H1 (cell line): ENCODE data around the gene RGS6. TPM values are rescaled to one million over a fixed set of nuclear protein-coding genes. Genes with fewer than 3 reads are reported as not detected.

Experiments
- CTCF ChIA-PET: fragments of 300-600 bp; sonication (Branson Sonifier 250); formaldehyde crosslinking; loops from one replicate; lab custom pipeline; 2021; ENCODE audit not compliant: partially characterized antibody; lab: Charles Lee
- POLR2A ChIA-PET: fragments of 300-600 bp; sonication (Branson Sonifier 250); formaldehyde crosslinking; loops from one replicate; lab custom pipeline; 2021; ENCODE audit warnings: inconsistent platforms; ENCODE audit not compliant: partially characterized antibody; lab: Charles Lee
- DNase-seq, 2 experiments: peaks; one replicate each; pipeline versions ENCODE4 v3.0.0 to v3.0.0-alpha.2; 2010 to 2022; ENCODE audit warnings: low spot score in 2 of 2, low read depth in 1 of 2, mixed read lengths in 1 of 2
- FAIRE-seq: peaks from 2 replicates; lab custom pipeline; 2011; peaks lifted over from hg19 to GRCh38; lab: Jason Lieb, UNC
- H2AFZ ChIP-seq: 2 replicates; pipeline ENCODE4 v1.8.1; 2012; ENCODE audit warnings: low read length, inconsistent platforms
- H2AK5ac ChIP-seq: 2 replicates; pipeline ENCODE4 v1.6.1; 2013; ENCODE audit warnings: low read depth, low read length
- H2BK120ac ChIP-seq: replicated peaks from 2 replicates; pipeline ENCODE3; 2013; ENCODE audit warnings: low read depth, low read length, inconsistent platforms
- H2BK12ac ChIP-seq: 2 replicates; pipeline ENCODE4 v1.6.1; 2013; ENCODE audit warnings: low read depth, low read length
- H2BK15ac ChIP-seq: 2 replicates; pipeline ENCODE4 v1.6.1; 2013; ENCODE audit warnings: low read length
- H2BK20ac ChIP-seq: 2 replicates; pipeline ENCODE4 v1.6.1; 2013; ENCODE audit warnings: low read length
- H2BK5ac ChIP-seq: 2 replicates; pipeline ENCODE4 v1.6.1; 2013; ENCODE audit warnings: low read depth, low read length
- H3K14ac ChIP-seq: 2 replicates; pipeline ENCODE4 v1.6.1; 2013; ENCODE audit warnings: inconsistent platforms; ENCODE audit not compliant: insufficient read length
- H3K18ac ChIP-seq: 2 replicates; pipeline ENCODE4 v1.6.1; 2013; ENCODE audit warnings: low read length; ENCODE audit errors: extremely low read depth
- H3K23ac ChIP-seq: 2 replicates; pipeline ENCODE4 v1.6.1; 2013; ENCODE audit warnings: inconsistent platforms; ENCODE audit not compliant: insufficient read length
- H3K23me2 ChIP-seq: 2 replicates; pipeline ENCODE4 v1.6.1; 2013; ENCODE audit warnings: low read depth, low read length
- H3K27ac ChIP-seq: 2 replicates; pipeline ENCODE4 v1.6.1; 2011; ENCODE audit warnings: low read depth, low read length, inconsistent platforms
- H3K27me3 ChIP-seq, 4 experiments: replicated peaks in 1 of 4; 1 replicate in 1 of 4; 2 replicates in 3 of 4; pipeline versions ENCODE4 v1.6.1 to v1.8.1; 2011 to 2013; ENCODE audit warnings: low read length in 3 of 4, mild to moderate bottlenecking in 3 of 4, inconsistent platforms in 2 of 4, mixed read lengths in 2 of 4, moderate library complexity in 1 of 4; ENCODE audit not compliant: control insufficient read depth in 3 of 4, insufficient read depth in 3 of 4; ENCODE audit errors: extremely low read depth in 1 of 4
- H3K36me3 ChIP-seq, 4 experiments: 2 replicates each; pipeline versions ENCODE4 v1.6.1 to v1.8.1; 2011 to 2013; ENCODE audit warnings: mild to moderate bottlenecking in 4 of 4, low read length in 3 of 4, moderate library complexity in 2 of 4, control low read depth in 1 of 4, inconsistent platforms in 1 of 4; ENCODE audit not compliant: insufficient read depth in 4 of 4, control insufficient read depth in 2 of 4
- H3K4ac ChIP-seq: replicated peaks from 2 replicates; pipeline ENCODE3; 2013; ENCODE audit warnings: low read length, low read depth, mixed read lengths, inconsistent platforms; ENCODE audit not compliant: insufficient read length
- H3K4me1 ChIP-seq, 4 experiments: replicated peaks in 1 of 4; 1 replicate in 1 of 4; 2 replicates in 3 of 4; pipeline versions ENCODE4 v1.6.1 to v1.8.1; 2011 to 2013; ENCODE audit warnings: low read length in 3 of 4, inconsistent platforms in 2 of 4, mixed read lengths in 1 of 4; ENCODE audit not compliant: insufficient read depth in 4 of 4, control insufficient read depth in 3 of 4
- H3K4me2 ChIP-seq, 2 experiments: 2 replicates each; pipeline versions ENCODE4 v1.6.1 to v1.8.1; 2011 to 2013; ENCODE audit warnings: low read depth in 2 of 2, low read length in 2 of 2, control low read depth in 1 of 2, inconsistent platforms in 1 of 2, mild to moderate bottlenecking in 1 of 2; ENCODE audit not compliant: insufficient read depth in 1 of 2
- H3K4me3 ChIP-seq, 4 experiments: fragments of 200-600, 300-600 bp in 1 of 4; sonication (generic), shearing (Covaris generic), sonication (Bioruptor Twin) in 1 of 4; 2 replicates each; pipeline versions ENCODE4 v1.5.1 to v1.8.1; 2011 to 2016; ENCODE audit warnings: low read length in 4 of 4, low read depth in 3 of 4, control low read depth in 2 of 4, inconsistent platforms in 2 of 4, mild to moderate bottlenecking in 2 of 4, mixed read lengths in 1 of 4, moderate library complexity in 1 of 4; ENCODE audit not compliant: insufficient read depth in 2 of 4; ENCODE audit errors: extremely low read depth in 1 of 4
- H3K56ac ChIP-seq: replicated peaks from 2 replicates; pipeline ENCODE3; 2013; ENCODE audit warnings: low read depth, mild to moderate bottlenecking, mixed read lengths, low read length, inconsistent platforms; ENCODE audit not compliant: insufficient read length
- H3K79me1 ChIP-seq: 2 replicates; pipeline ENCODE4 v1.6.1; 2013; ENCODE audit warnings: low read depth, low read length, control low read depth
- H3K79me2 ChIP-seq, 2 experiments: 2 replicates each; pipeline versions ENCODE4 v1.6.1 to v1.8.1; 2012 to 2013; ENCODE audit warnings: low read length in 2 of 2, mild to moderate bottlenecking in 2 of 2, inconsistent platforms in 1 of 2; ENCODE audit not compliant: insufficient read depth in 2 of 2, control insufficient read depth in 1 of 2
- H3K9ac ChIP-seq, 4 experiments: replicated peaks in 1 of 4; 1 replicate in 1 of 4; 2 replicates in 3 of 4; pipeline versions ENCODE4 v1.6.1 to v1.8.1; 2011 to 2013; ENCODE audit warnings: low read depth in 3 of 4, low read length in 3 of 4, control low read depth in 2 of 4, mild to moderate bottlenecking in 2 of 4, moderate library complexity in 2 of 4, inconsistent platforms in 1 of 4; ENCODE audit errors: extremely low read depth in 1 of 4
- H3K9me3 ChIP-seq, 2 experiments: 2 replicates each; pipeline versions ENCODE4 v1.6.1 to v1.8.1; 2012 to 2013; ENCODE audit warnings: mild to moderate bottlenecking in 2 of 2, moderate library complexity in 2 of 2, control low read depth in 1 of 2, inconsistent platforms in 1 of 2, low read depth in 1 of 2, low read length in 1 of 2, mixed read lengths in 1 of 2; ENCODE audit not compliant: insufficient read depth in 2 of 2
- H4K20me1 ChIP-seq, 2 experiments: replicated peaks in 1 of 2; 2 replicates each; pipeline versions ENCODE3 to v1.8.1; 2011 to 2013; ENCODE audit warnings: inconsistent platforms in 2 of 2, low read length in 2 of 2, mild to moderate bottlenecking in 1 of 2; ENCODE audit not compliant: insufficient read depth in 2 of 2, control insufficient read depth in 1 of 2
- H4K5ac ChIP-seq: 2 replicates; pipeline ENCODE4 v1.6.1; 2013; ENCODE audit warnings: low read length, low read depth, mixed read lengths, inconsistent platforms; ENCODE audit not compliant: insufficient read length
- H4K8ac ChIP-seq: 2 replicates; pipeline ENCODE4 v1.8.0; 2013; ENCODE audit warnings: mild to moderate bottlenecking, moderate library complexity, low read length, inconsistent platforms; ENCODE audit not compliant: insufficient read depth; ENCODE audit errors: extremely low read depth
- H4K91ac ChIP-seq: replicated peaks from 2 replicates; pipeline ENCODE3; 2013; ENCODE audit warnings: low read length, mixed read lengths, inconsistent platforms; ENCODE audit not compliant: insufficient read length
- CBX5 ChIP-seq: fragments of 300-800, 300-1000 bp; sonication (generic); IDR thresholded peaks from 2 replicates; pipeline ENCODE4 v1.7.1; 2016; ENCODE audit warnings: antibody characterized with exemption, low read length, low read depth
- CTCF ChIP-seq, 3 experiments: IDR thresholded peaks; 1 replicate in 2 of 3; 2 replicates in 1 of 3; pipeline versions ENCODE4 v1.5.1 to v1.6.1; 2011; ENCODE audit warnings: low read length in 3 of 3, mild to moderate bottlenecking in 3 of 3, inconsistent platforms in 2 of 3, low read depth in 1 of 3, moderate library complexity in 1 of 3; ENCODE audit not compliant: insufficient read depth in 1 of 3; ENCODE audit errors: control extremely low read depth in 1 of 3
- FOSL1 ChIP-seq: IDR thresholded peaks from 2 replicates; pipeline ENCODE4 v1.6.1; 2011; ENCODE audit warnings: mild to moderate bottlenecking, low read depth, low read length, moderate library complexity; ENCODE audit not compliant: insufficient read depth
- JUND ChIP-seq: IDR thresholded peaks from 2 replicates; pipeline ENCODE4 v1.6.1; 2011; ENCODE audit warnings: mild to moderate bottlenecking, improper control_type of control experiment, low read length
- SP4 ChIP-seq: IDR thresholded peaks from 2 replicates; pipeline ENCODE4 v1.6.1; 2012; ENCODE audit warnings: low read length, inconsistent platforms
- TAF1 ChIP-seq: IDR thresholded peaks from 2 replicates; pipeline ENCODE4 v1.6.1; 2011; ENCODE audit warnings: mild to moderate bottlenecking, low read depth, low read length
- WGBS, 2 experiments: shearing (Covaris generic) in 1 of 2; methylation state at CpG; one replicate each; pipeline versions ENCODE4 v1.1.6 to v1.1.7; 2013 to 2015; ENCODE audit warnings: low lambda C conversion rate in 2 of 2, mixed read lengths in 2 of 2, inconsistent platforms in 1 of 2, low coverage in 1 of 2, missing lambda C conversion rate in 1 of 2; ENCODE audit not compliant: insufficient replicate concordance in 2 of 2, insufficient coverage in 1 of 2, insufficient read length in 1 of 2; ENCODE audit errors: extremely low coverage in 1 of 2, missing lambda C conversion rate in 1 of 2; 5-methylcytosine and 5-hydroxymethylcytosine counted together
- polyA plus RNA-seq, 7 experiments: library from polyadenylated mRNA; depleted of rRNA in 3 of 7; stranded (reverse) in 5 of 7; unstranded in 2 of 7; fragments of >200 nt in 5 of 7; fragments of 200-250 nt in 2 of 7; gene quantifications; 1 replicate in 5 of 7; 2 replicates in 1 of 7; 4 replicates in 1 of 7; pipeline versions ENCODE4 v1.2.1 to v1.2.3, GENCODE V29; 2011 to 2013; ENCODE audit warnings: missing spikeins in 2 of 7, mixed read lengths in 2 of 7
- total RNA-seq: library from RNA; stranded (reverse); fragmentation: NEBNext Ultra II Directional; extraction: Animal tissue kit (Norgen Biotek cat#: 25700); gene quantifications from 2 replicates; pipeline ENCODE4 v1.2.1, GENCODE V29; 2021
- TF ChIP-seq, protein P1 (sequence below): IDR thresholded peaks from 2 replicates; pipeline ENCODE4 v1.6.1; 2012; ENCODE audit warnings: inconsistent platforms

RGS6 gene
- total and polyA plus RNA-seq, 2 of the 8 experiments (the other 6 are each of a cell fraction or from before 2014, with no cell fraction given) = 0.26 to 1.1 TPM

DNA sequence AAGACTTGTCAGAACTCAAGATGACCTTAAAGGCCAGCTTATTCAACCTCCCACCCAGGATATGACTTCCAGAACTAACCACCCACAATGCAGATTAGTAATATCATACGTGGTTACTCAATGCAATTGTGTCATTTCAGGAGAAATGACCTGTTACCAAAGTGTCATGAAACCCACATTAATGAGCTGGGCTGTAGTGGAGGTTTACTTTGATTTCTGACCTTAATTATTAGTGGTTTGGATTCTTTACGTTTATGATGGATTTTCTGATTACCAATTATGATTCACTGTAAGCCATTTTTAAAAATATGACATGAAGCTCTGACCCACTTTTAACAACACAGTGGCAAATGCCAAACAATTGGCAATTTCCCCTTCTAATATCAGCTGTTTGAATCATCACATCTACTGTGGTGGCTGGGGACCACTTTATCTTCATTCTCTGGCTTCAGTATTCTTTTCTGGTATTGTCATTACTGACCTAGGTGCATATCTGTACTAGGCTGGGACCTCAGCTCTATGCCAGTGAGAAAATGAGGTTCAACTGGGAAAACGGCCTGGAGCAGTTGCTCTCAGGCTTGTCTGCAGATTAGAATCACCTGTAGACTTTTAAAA, 223.3 kb downstream of the RGS6 start:
- Histone ChIP-seq H3K4me1 (peaks cover 0 to 3% (median 0%) of the 10 kb centered on the region in 4 experiments; a peak in 1 of 7 replicates), H3K4me2 (no peak overlapping the region), H3K18ac (no peak overlapping the region), H3K56ac (no peak overlapping the region), H2BK120ac (no peak overlapping the region), H2BK15ac (no peak overlapping the region), H2BK20ac (no peak overlapping the region), H4K8ac (no peak overlapping the region), H3K27ac (no peak overlapping the region), H3K36me3 (no peaks in the 10 kb centered on the region), H3K23me2 (no peaks in the 10 kb centered on the region), H3K23ac (no peak overlapping the region), H3K9me3 (peaks cover 3 to 6% of the 10 kb centered on the region in 2 experiments; a peak in 3 of 4 replicates), H4K5ac (no peak overlapping the region), H4K20me1 (no peaks in the 10 kb centered on the region), H3K79me1 (no peaks in the 10 kb centered on the region), H3K27me3 (no peaks in the 10 kb centered on the region), H3K79me2 (no peaks in the 10 kb centered on the region), H2AK5ac (no peak overlapping the region), H2BK12ac (no peak overlapping the region), H3K14ac (no peak overlapping the region), H2AFZ (no peak overlapping the region), H2BK5ac (no peak overlapping the region), H3K4me3 (no peak overlapping the region), H3K9ac (no peak overlapping the region), H4K91ac (no peak overlapping the region), H3K4ac (no peak overlapping the region)
- CTCF ChIA-PET = interaction anchor here (1.6 kb wide), 1 partner anchor 9 kb away, joined by 3 read pairs; no protein-coding TSS in a partner anchor
- POLR2A ChIA-PET = no interaction called here
- DNase-seq (no peak), FAIRE-seq (no peak)
- no peak for TF ChIP-seq CBX5
- no peak for TF ChIP-seq FOSL1
- TF ChIP-seq, protein P1, sequence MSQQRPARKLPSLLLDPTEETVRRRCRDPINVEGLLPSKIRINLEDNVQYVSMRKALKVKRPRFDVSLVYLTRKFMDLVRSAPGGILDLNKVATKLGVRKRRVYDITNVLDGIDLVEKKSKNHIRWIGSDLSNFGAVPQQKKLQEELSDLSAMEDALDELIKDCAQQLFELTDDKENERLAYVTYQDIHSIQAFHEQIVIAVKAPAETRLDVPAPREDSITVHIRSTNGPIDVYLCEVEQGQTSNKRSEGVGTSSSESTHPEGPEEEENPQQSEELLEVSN = no peak
- no peak for TF ChIP-seq CTCF (IDR thresholded peaks at IDR 0.05; ENCODE audit: control extremely low read depth in 1 of 3, insufficient read depth in 1 of 3, low read depth in 1 of 3, low read length in 3 of 3)
- TF ChIP-seq SP4 = no peak
- TF ChIP-seq JUND = no peak
- TF ChIP-seq TAF1 = no peak
- 64% methylated on average over 3 of the region's 3 CpGs; no CpG with 5 or more reads in 1 of the 2 experiments for WGBS, 2 experiments
